Suprapubic skin (tissue), 4 donors: ENCODE data around the gene MPDZ.

ENCODE experiments used
- POLR2A ChIP-seq, 2 donors: fragments of 450-650 bp; IDR thresholded peaks; one replicate each; pipeline ENCODE4 v1.6.1; 2017; ENCODE audit warnings: antibody characterized with exemption in 2 of 2, mild to moderate bottlenecking in 2 of 2, moderate library complexity in 2 of 2
- POLR2AphosphoS5 ChIP-seq, 3 donors: sonication (generic); formaldehyde crosslinking; IDR thresholded peaks; one replicate each; pipeline ENCODE4 v1.6.1; 2017; ENCODE audit warnings: antibody characterized with exemption in 3 of 3

GRCh38 chr9:13163287-13163686 lies 116.2 kb downstream of the MPDZ start:
- TF ChIP-seq POLR2A (IDR thresholded peaks at IDR 0.05) (no peak), POLR2AphosphoS5 (IDR thresholded peaks at IDR 0.05) (no peak)
